NCI-H345 treated with DMSO at 0.1 percent for 48 hours (cell line): ENCODE results near the gene SYTL5.
"Not testable (repeated sequence)": the region's sequence is repeated elsewhere in the genome, so short reads cannot be mapped to it uniquely, and the experiment has no call there.

ENCODE experiments used
- DNase-seq: peaks from one replicate; lab custom pipeline; 2025; ENCODE audit not compliant: unreplicated experiment; lab: John Stamatoyannopoulos, UW

SYTL5 gene

GRCh38 chrX:38006291-38006690 lies at the start of gene SYTL5:
Gene SYTL5, plus strand, starts transcription at chrX:38006553. Its CDS starts 27,337 bp downstream, at chrX:38033890.
- no peak for DNase-seq

- DNase-seq = no peak
Observed at GRCh38 chrX:37958525-37959211, 47.7 kb upstream of the SYTL5 start.

DNA sequence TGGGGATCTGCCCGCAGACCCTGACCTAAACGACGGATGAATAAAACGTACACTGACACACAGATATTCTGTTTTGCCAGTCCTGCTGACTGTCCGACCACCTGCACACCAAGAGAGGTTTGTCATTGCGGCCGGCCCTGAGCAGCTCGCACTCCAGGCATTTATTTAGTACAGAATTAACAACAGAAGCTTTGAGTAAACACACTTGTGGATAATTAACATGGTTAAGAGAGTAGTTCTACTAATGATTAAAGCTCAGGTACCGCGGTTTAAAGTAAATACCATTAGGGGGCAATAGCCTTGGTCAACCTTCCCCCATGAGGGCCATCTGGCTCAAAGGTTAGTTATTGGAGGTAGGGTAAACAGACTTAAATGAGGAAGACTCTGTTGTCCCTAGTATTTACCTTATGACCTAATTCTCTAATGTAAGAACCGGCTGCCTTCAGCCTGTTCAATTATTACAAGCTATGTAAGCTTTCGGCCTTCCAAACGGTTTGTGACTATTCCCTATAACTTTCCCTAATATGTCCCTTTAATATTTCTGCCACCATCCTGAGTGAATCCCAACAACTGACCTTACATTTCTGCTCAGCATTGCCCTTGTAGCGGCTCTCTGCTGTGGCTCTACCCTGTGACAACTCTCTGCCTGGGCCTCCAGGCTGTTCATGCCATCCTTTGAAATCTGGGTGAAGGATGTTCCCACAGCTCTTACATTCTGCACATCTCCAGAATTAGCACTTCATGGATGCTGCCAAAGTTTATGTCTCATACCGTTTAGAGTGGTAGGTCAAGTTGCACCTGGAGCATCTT lies 46.9 kb upstream of the SYTL5 start:
- no peak for DNase-seq

DNA sequence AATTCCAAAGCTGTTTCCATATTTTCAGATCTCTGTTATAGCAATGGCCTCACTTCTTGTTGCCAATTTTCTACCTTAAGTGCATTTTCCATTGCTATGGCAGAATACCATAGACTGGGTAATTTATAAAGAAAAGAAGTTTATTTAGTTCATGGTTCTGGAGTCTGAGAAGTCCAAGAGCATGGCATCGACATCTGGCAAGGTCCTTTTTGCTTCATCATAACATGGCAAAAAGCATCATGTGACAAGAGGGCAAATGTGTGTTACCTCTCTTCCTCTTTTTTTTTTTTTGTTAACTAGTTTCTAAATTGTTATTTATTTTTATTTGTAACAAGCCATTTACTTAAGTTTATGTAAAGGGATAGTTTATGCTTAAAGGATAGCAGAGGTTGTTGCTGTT lies 45.2 kb upstream of the SYTL5 start:
- no peak for DNase-seq

DNA sequence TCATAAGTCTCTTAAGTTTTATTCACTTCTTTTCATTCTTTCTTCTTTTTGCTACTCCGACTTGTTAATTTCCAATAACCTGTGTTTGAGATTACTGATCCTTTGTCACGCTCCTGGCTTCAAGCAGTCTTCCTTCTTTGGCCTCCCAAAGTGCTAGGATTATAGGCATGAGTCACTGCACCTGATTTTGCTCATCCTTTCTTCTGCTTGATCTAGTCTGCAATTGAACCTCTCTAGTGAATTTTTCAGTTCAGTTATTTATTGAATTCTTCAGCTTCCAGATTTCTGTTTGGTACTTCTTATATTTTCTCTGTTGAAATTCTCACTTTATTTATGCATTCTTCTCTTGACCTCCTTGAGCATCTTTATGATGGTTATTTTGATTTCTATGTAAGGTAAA lies 38.6 kb upstream of the SYTL5 start:
- DNase-seq = no peak

GRCh38 chrX:37975421-37975820 lies 30.9 kb upstream of the SYTL5 start:
- DNase-seq = no peak

GRCh38 chrX:37976153-37976552 lies 30.2 kb upstream of the SYTL5 start:
- no peak for DNase-seq

- no peak for DNase-seq
Observed at GRCh38 chrX:37984880-37985279, 21.5 kb upstream of the SYTL5 start.

GRCh38 chrX:37986893-37987292 lies 19.5 kb upstream of the SYTL5 start:
- DNase-seq = no peak

GRCh38 chrX:37989304-37989703 lies 17.0 kb upstream of the SYTL5 start:
- DNase-seq = no peak

DNA sequence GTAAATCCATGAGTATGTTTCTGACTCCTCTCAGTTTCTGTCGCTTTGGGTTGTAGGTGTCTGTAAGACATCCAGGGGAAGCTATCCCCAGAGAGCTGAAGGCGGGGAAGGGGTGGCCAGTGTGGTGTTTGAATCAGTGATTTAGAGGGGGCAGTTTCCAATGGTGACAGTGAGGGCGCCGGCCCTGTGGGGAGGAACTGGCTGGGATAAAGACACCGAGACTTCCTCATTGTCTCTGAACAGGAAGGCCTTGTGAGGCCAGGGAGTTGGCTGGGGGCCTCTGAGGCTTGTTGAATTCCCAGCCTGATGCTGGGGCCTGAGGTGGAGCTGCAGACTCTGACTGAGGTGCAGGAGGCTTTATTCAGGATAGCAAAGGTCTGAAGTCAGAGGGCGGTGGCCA lies 15.1 kb upstream of the SYTL5 start:
- DNase-seq = not testable (repeated sequence)

GRCh38 chrX:37993176-37993575 lies 13.2 kb upstream of the SYTL5 start:
- no peak for DNase-seq

DNA sequence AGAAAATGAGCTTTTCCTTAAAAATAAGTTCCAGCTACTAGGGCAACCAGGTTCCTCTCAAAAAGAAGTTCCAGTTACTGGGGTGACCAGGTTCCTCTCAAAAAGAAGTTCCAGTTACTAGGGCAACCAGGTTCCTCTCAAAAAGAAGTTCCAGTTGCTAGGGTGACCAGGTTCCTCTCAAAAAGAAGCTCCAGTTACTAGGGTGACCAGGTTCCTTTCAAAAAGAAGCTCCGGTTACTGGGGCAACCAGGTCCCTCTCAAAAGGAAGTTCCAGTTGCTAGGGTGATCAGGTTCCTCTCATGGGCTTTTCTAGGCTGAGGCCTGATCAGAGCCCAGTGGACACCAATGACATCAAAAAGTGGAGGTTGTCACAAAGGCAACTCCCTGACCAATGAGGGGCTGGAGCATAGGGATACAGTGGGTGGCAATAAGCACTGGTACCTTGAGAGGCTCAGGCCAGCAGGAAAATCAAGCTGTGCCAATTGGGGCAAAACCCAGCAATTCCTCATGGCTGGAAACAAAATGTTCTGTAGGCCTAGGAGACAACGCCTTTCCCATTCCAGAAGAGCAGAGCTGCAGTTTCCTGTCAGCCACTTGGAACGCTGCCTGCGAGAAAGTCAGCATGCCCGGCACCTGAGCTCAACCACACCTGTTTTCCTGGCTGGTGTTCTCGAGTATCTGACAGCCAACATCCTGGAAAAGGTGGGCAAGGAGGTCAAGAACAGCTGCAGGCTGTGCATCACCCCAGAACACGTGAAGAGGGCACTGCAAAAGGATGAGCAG lies 12.3 kb upstream of the SYTL5 start:
- DNase-seq = no peak

DNA sequence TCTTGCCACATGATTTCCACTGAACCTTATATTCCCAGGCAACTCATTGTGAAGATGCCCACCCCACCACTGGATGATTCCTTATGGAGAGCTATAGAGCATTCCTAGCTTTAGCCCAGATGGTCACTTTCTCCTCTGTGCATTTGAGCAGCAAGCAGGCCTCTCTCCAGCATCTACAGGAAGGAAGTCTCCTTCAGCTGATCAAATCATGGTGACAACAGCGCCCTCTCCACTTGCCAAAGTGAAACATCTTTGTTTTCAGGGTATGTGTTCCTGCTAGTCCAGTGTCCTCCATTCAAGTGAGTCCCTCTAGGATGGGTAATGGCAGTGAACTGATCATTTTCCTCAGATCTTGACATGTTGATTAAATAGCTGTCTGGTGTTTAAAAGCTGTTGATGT lies 10.9 kb upstream of the SYTL5 start:
- no peak for DNase-seq

- no peak for DNase-seq
Observed at GRCh38 chrX:37997096-37997495, 9.3 kb upstream of the SYTL5 start.

GRCh38 chrX:37998586-37999262 lies 7.6 kb upstream of the SYTL5 start:
- peak; percentile 56 for DNase-seq

- no peak for DNase-seq
Observed at GRCh38 chrX:38000706-38001105, 5.6 kb upstream of the SYTL5 start.

DNA sequence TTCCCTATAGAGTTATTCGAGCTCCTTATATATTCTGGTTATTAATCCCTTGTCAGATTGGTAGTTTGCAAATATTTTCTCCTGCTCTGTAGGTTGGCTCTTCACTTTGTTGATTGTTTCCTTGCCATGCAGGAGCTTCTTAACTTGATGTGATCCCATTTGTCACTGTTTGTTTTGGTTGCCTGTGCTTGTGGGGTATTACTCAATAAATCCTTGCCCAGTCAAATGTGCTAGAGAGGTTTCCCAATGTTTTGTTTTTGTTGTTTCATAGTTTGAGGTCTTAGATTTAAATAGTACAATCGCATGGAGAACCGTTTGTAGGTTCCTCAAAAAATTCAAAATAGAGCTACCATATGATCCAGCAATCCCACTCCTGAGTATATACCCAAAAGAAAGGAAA lies 2.3 kb upstream of the SYTL5 start:
- no peak for DNase-seq

DNA sequence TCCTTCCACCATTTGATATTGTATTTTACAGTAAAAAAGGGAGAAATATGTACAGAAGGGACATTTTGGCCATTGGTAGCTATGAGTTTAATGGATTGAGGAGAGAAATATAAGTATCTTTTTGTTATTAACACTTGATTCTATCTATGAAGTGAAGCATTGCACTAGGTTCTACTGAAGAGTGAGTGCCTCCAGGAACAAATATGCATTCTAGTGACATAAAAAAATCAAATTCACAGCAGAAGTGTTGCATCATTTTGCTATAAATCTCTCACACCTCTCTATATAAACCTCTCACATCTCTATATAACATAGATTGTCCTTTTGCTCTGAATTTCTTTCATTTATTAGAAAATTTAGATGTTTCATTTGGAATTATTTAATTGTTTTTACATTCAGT lies 425 bp downstream of the SYTL5 start:
- DNase-seq = no peak

DNA sequence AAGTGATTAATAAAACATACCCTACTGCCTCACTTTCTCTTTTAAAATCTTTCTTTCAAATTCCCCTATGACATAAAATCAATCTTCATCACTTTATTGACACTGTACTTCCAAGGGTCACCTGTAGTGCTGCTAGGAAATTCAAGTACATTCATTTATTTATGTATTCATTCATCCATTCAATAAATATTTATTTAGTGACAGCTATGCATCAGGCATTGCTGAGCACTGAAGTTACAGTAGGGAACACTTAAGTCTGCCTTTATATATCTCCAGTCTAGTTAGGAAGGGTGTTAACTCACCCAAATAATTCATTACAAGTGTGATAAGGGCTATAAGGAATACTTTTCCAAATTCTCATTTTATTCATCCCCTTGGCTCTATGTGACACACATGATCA lies 2.3 kb downstream of the SYTL5 start:
- DNase-seq = peak; percentile 17

DNA sequence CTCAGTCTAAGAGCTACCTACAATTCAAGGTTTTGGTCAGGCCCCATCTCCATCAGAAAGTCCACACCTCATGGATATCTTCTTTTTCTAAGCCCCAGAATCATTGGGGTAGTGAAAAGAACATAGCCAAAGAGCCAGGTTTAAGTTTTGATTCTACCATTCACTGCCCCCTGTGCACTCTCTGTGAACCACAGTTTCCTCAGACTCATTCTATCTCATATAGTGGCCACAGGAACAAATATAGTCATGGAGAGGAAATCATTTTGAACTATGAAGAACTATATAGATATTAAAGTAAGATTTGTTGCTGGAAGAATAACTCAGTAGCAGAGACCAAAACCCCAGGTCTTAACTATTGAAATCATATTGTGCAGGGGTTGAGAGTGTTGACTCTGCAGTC lies 3.3 kb downstream of the SYTL5 start:
- DNase-seq = no peak
